Measurements from ENCODE around the gene OR9G4. TPM values are rescaled to one million over a fixed set of nuclear protein-coding genes. Genes with fewer than 3 reads are reported as not detected.

The OR9G4 gene
- total and polyA plus RNA-seq, 2 donors (not counting 1 experiment from before 2014, with no cell fraction given) = not detected

- Histone ChIP-seq H4K20me1 (ENCODE audit: control insufficient read depth, extremely low read depth, insufficient read depth, low read length) (no peaks in the 10 kb centered on the region), H3K4me3 (replicated peaks in 1 of 4; ENCODE audit: control extremely low read depth in 1 of 4, insufficient read depth in 1 of 4, low read depth in 3 of 4, low read length in 4 of 4) (no peak overlapping the region), H3K27me3 (ENCODE audit: control insufficient read depth, insufficient read depth, low read length) (no peaks in the 10 kb centered on the region), H3K36me3 (ENCODE audit: control insufficient read depth, insufficient read depth, low read length) (no peaks in the 10 kb centered on the region), H3K4me2 (ENCODE audit: extremely low read depth, insufficient read depth, low read length) (no peak overlapping the region), H2AFZ (ENCODE audit: low read length) (no peak overlapping the region), H3K9ac (ENCODE audit: insufficient read depth, low read length) (no peak overlapping the region), H3K79me2 (ENCODE audit: control insufficient read depth, insufficient read depth, low read length) (no peaks in the 10 kb centered on the region), H3K4me1 (ENCODE audit: control insufficient read depth, extremely low read depth, insufficient read depth, low read length) (no peaks in the 10 kb centered on the region), H3K27ac (ENCODE audit: insufficient read depth, low read length) (no peak overlapping the region), H3K9me3 (ENCODE audit: control insufficient read depth, insufficient read depth, low read depth, low read length) (no peaks in the 10 kb centered on the region)
- no peak for TF ChIP-seq EZH2 (IDR thresholded peaks at IDR 0.05; ENCODE audit: low read length, missing control alignments)
- no peak for TF ChIP-seq CTCF (conservative IDR thresholded peaks at IDR 0.05 in 1 of 2, IDR thresholded peaks at IDR 0.05 in 1 of 2; ENCODE audit: low read depth in 1 of 2, low read length in 2 of 2)
- DNase-seq (ENCODE audit: low read depth in 2 of 2) = no peak
Observed at GRCh38 chr11:56750190-56750589, 1.7 kb upstream of the OR9G4 start.

GRCh38 chr11:56740886-56741285 lies 7.6 kb downstream of the OR9G4 start:
- Histone ChIP-seq H3K4me3 (replicated peaks in 1 of 4; ENCODE audit: control extremely low read depth in 1 of 4, insufficient read depth in 1 of 4, low read depth in 3 of 4, low read length in 4 of 4) (no peak overlapping the region), H3K9me3 (ENCODE audit: control insufficient read depth, insufficient read depth, low read depth, low read length) (no peaks in the 10 kb centered on the region), H3K9ac (ENCODE audit: insufficient read depth, low read length) (no peak overlapping the region), H2AFZ (ENCODE audit: low read length) (no peak overlapping the region), H3K27me3 (ENCODE audit: control insufficient read depth, insufficient read depth, low read length) (no peaks in the 10 kb centered on the region), H4K20me1 (ENCODE audit: control insufficient read depth, extremely low read depth, insufficient read depth, low read length) (no peaks in the 10 kb centered on the region), H3K27ac (ENCODE audit: insufficient read depth, low read length) (no peak overlapping the region), H3K36me3 (ENCODE audit: control insufficient read depth, insufficient read depth, low read length) (no peaks in the 10 kb centered on the region), H3K79me2 (ENCODE audit: control insufficient read depth, insufficient read depth, low read length) (no peaks in the 10 kb centered on the region), H3K4me2 (ENCODE audit: extremely low read depth, insufficient read depth, low read length) (no peak overlapping the region), H3K4me1 (ENCODE audit: control insufficient read depth, extremely low read depth, insufficient read depth, low read length) (no peaks in the 10 kb centered on the region)
- no peak for TF ChIP-seq CTCF (conservative IDR thresholded peaks at IDR 0.05 in 1 of 2, IDR thresholded peaks at IDR 0.05 in 1 of 2; ENCODE audit: low read depth in 1 of 2, low read length in 2 of 2)
- TF ChIP-seq EZH2 (IDR thresholded peaks at IDR 0.05; ENCODE audit: low read length, missing control alignments) = no peak
- no peak for DNase-seq (ENCODE audit: low read depth in 2 of 2)

GRCh38 chr11:56740107-56740506 lies 8.4 kb downstream of the OR9G4 start:
- Histone ChIP-seq H3K4me2 (ENCODE audit: extremely low read depth, insufficient read depth, low read length) (no peak overlapping the region), H3K27me3 (ENCODE audit: control insufficient read depth, insufficient read depth, low read length) (no peaks in the 10 kb centered on the region), H3K27ac (ENCODE audit: insufficient read depth, low read length) (no peak overlapping the region), H3K36me3 (ENCODE audit: control insufficient read depth, insufficient read depth, low read length) (no peaks in the 10 kb centered on the region), H3K9me3 (ENCODE audit: control insufficient read depth, insufficient read depth, low read depth, low read length) (no peaks in the 10 kb centered on the region), H3K4me1 (ENCODE audit: control insufficient read depth, extremely low read depth, insufficient read depth, low read length) (no peaks in the 10 kb centered on the region), H3K79me2 (ENCODE audit: control insufficient read depth, insufficient read depth, low read length) (no peaks in the 10 kb centered on the region), H2AFZ (ENCODE audit: low read length) (no peak overlapping the region), H3K9ac (ENCODE audit: insufficient read depth, low read length) (no peak overlapping the region), H3K4me3 (replicated peaks in 1 of 4; ENCODE audit: control extremely low read depth in 1 of 4, insufficient read depth in 1 of 4, low read depth in 3 of 4, low read length in 4 of 4) (no peak overlapping the region), H4K20me1 (ENCODE audit: control insufficient read depth, extremely low read depth, insufficient read depth, low read length) (no peaks in the 10 kb centered on the region)
- no peak for TF ChIP-seq EZH2 (IDR thresholded peaks at IDR 0.05; ENCODE audit: low read length, missing control alignments)
- no peak for TF ChIP-seq CTCF (conservative IDR thresholded peaks at IDR 0.05 in 1 of 2, IDR thresholded peaks at IDR 0.05 in 1 of 2; ENCODE audit: low read depth in 1 of 2, low read length in 2 of 2)
- no peak for DNase-seq (ENCODE audit: low read depth in 2 of 2)

Measured in fibroblast of lung (primary cell).